ENCODE results near the gene ZBTB8OS.

ZBTB8OS gene

GRCh38 chr1:32666901-32667566 lies 16.7 kb upstream of the ZBTB8OS start:
- TF ChIP-seq CTCF (IDR thresholded peaks at IDR 0.05; ENCODE audit: low read depth, low read length) = no peak
- DNase-seq (ENCODE audit: extremely low read depth, low read depth) = no peak

- DNase-seq (ENCODE audit: extremely low read depth, low read depth) = no peak
Measured at GRCh38 chr1:32665915-32666314, 15.6 kb upstream of the ZBTB8OS start.

GRCh38 chr1:32659581-32659980 lies 9.2 kb upstream of the ZBTB8OS start:
- DNase-seq (ENCODE audit: extremely low read depth, low read depth) = no peak
- no peak for TF ChIP-seq CTCF (IDR thresholded peaks at IDR 0.05; ENCODE audit: low read depth, low read length)

More at GRCh38 chr1:32665915-32666314, 15.6 kb upstream of the ZBTB8OS start:
- no peak for TF ChIP-seq CTCF (IDR thresholded peaks at IDR 0.05; ENCODE audit: low read depth, low read length)

GRCh38 chr1:32652244-32652962 lies 2.1 kb upstream of the ZBTB8OS start:
- no peak for TF ChIP-seq CTCF (IDR thresholded peaks at IDR 0.05; ENCODE audit: low read depth, low read length)
- DNase-seq (ENCODE audit: extremely low read depth, low read depth) = no peak

- no peak for DNase-seq (ENCODE audit: extremely low read depth, low read depth)
- TF ChIP-seq CTCF (IDR thresholded peaks at IDR 0.05; ENCODE audit: low read depth, low read length) = no peak
Measured at GRCh38 chr1:32651461-32652073, 1.2 kb upstream of the ZBTB8OS start.

GRCh38 chr1:32650752-32651460 lies 556 bp upstream of the ZBTB8OS start, which contains the start of gene RBBP4:
Gene RBBP4, plus strand, starts transcription at chr1:32651208. Its CDS starts 99 bp downstream, at chr1:32651307.
- peak; percentile 94 for DNase-seq (ENCODE audit: extremely low read depth, low read depth)
- no peak for TF ChIP-seq CTCF (IDR thresholded peaks at IDR 0.05; ENCODE audit: low read depth, low read length)
